ENCODE results near the gene ETV7. TPM values are rescaled to one million over a fixed set of nuclear protein-coding genes. Genes with fewer than 3 reads are reported as not detected.
"Not testable (repeated sequence)": the region's sequence is repeated elsewhere in the genome, so short reads cannot be mapped to it uniquely, and the experiment has no call there.

The ETV7 gene
- total and polyA plus RNA-seq, 5 experiments from 2014 or later: 0.60 to 0.70 TPM; not detected in 3

- Mint-ChIP-seq H3K27me3 (peaks cover 0 to 4% (median 0%) of the 10 kb centered on the region in 5 donors), H3K4me1 (peaks cover 0 to 5% (median 0%) of the 10 kb centered on the region in 4 donors), H3K9me3 (peaks cover 0 to 10% (median 4%) of the 10 kb centered on the region in 9 donors), H3K36me3 (peaks cover 0 to 5% (median 4%) of the 10 kb centered on the region in 3 donors), H3K4me3 (no peak overlapping the region), H3K27ac (no peak overlapping the region)
- DNase-seq (no peak), ATAC-seq (no peak)
- POLR2A ChIA-PET: no interaction called here
Observed at GRCh38 chr6:36413489-36414480, 26.3 kb upstream of the ETV7 start.

- ATAC-seq, H3K36me3 Mint-ChIP-seq, H3K27ac Mint-ChIP-seq, H3K4me3 Mint-ChIP-seq, H3K4me1 Mint-ChIP-seq, H3K9me3 Mint-ChIP-seq, H3K27me3 Mint-ChIP-seq, DNase-seq, POLR2A ChIA-PET: not testable (repeated sequence)
Observed at GRCh38 chr6:36409718-36410117, 22.2 kb upstream of the ETV7 start.

- H3K27ac Mint-ChIP-seq: peak overlapping the region in 1 of 10 donors; percentile 14
- H3K4me1 Mint-ChIP-seq: no peaks in the 10 kb centered on the region
- POLR2A ChIA-PET: no interaction called here
- no peak overlapping the region for H3K4me3 Mint-ChIP-seq
- H3K27me3 Mint-ChIP-seq: peaks cover 3 to 21% (median 14%) of the 10 kb centered on the region in 5 donors
- ATAC-seq (no peak), DNase-seq (no peak)
- H3K36me3 Mint-ChIP-seq: no peaks in the 10 kb centered on the region
- H3K9me3 Mint-ChIP-seq: peaks cover 0 to 1% (median 0%) of the 10 kb centered on the region in 9 donors
Observed at GRCh38 chr6:36404164-36404563, 16.7 kb upstream of the ETV7 start.

GRCh38 chr6:36402481-36402880 lies 15.0 kb upstream of the ETV7 start:
- Mint-ChIP-seq H3K9me3 (peaks cover 0 to 1% (median 0%) of the 10 kb centered on the region in 9 donors), H3K27me3 (peaks cover 3 to 14% (median 13%) of the 10 kb centered on the region in 5 donors), H3K4me3 (no peak overlapping the region), H3K27ac (peak overlapping the region in 1 of 10 donors; percentile 3), H3K4me1 (no peaks in the 10 kb centered on the region), H3K36me3 (no peaks in the 10 kb centered on the region)
- POLR2A ChIA-PET: no interaction called here
- DNase-seq (no peak), ATAC-seq (no peak)

GRCh38 chr6:36399970-36400369 lies 12.5 kb upstream of the ETV7 start:
- POLR2A ChIA-PET: no interaction called here

GRCh38 chr6:36392621-36393020 lies 5.2 kb upstream of the ETV7 start:
- Mint-ChIP-seq H3K9me3 (no peaks in the 10 kb centered on the region), H3K36me3 (no peaks in the 10 kb centered on the region), H3K27ac (no peak overlapping the region), H3K4me1 (peaks cover 3 to 7% (median 6%) of the 10 kb centered on the region in 4 donors), H3K27me3 (peaks cover 3 to 20% (median 18%) of the 10 kb centered on the region in 5 donors), H3K4me3 (no peak overlapping the region)
- POLR2A ChIA-PET: no interaction called here
- DNase-seq (no peak), ATAC-seq (no peak)

More at GRCh38 chr6:36399970-36400369, 12.5 kb upstream of the ETV7 start:
- no peak for ATAC-seq
- peaks cover 0 to 1% (median 0%) of the 10 kb centered on the region in 9 donors for H3K9me3 Mint-ChIP-seq
- no peaks in the 10 kb centered on the region for H3K4me1 Mint-ChIP-seq
- no peak overlapping the region for H3K4me3 Mint-ChIP-seq
- no peak overlapping the region for H3K27ac Mint-ChIP-seq
- DNase-seq: no peak
- H3K27me3 Mint-ChIP-seq: peaks cover 3 to 14% (median 13%) of the 10 kb centered on the region in 5 donors
- no peaks in the 10 kb centered on the region for H3K36me3 Mint-ChIP-seq

GRCh38 chr6:36389353-36389752 lies 1.9 kb upstream of the ETV7 start:
- H3K4me1 Mint-ChIP-seq: peaks cover 12 to 24% (median 21%) of the 10 kb centered on the region in 4 donors
- POLR2A ChIA-PET: no interaction called here

GRCh38 chr6:36386495-36387439 lies 702 bp downstream of the ETV7 start:
- DNase-seq: peak in 6 of 10 donors; percentile 12 to 60 (median 20)
- Mint-ChIP-seq H3K36me3 (no peaks in the 10 kb centered on the region), H3K4me3 (peak overlapping the region; percentile 82 to 100 (median 92)), H3K27me3 (peaks cover 7 to 34% (median 19%) of the 10 kb centered on the region in 5 donors), H3K9me3 (no peaks in the 10 kb centered on the region), H3K27ac (peak overlapping the region; percentile 18 to 88 (median 72)), H3K4me1 (peaks cover 12 to 24% (median 21%) of the 10 kb centered on the region in 4 donors)
- ATAC-seq: peak; percentile 67 to 68
- POLR2A ChIA-PET: no interaction called here

More at GRCh38 chr6:36389353-36389752, 1.9 kb upstream of the ETV7 start:
- H3K4me3 Mint-ChIP-seq: peak overlapping the region in 2 of 10 donors; percentile 7 to 26
- ATAC-seq: no peak
- H3K27ac Mint-ChIP-seq: no peak overlapping the region
- DNase-seq: no peak
- H3K9me3 Mint-ChIP-seq: no peaks in the 10 kb centered on the region
- no peaks in the 10 kb centered on the region for H3K36me3 Mint-ChIP-seq
- peaks cover 7 to 37% (median 19%) of the 10 kb centered on the region in 5 donors for H3K27me3 Mint-ChIP-seq

GRCh38 chr6:36384095-36384494 lies 3.4 kb downstream of the ETV7 start:
- Mint-ChIP-seq H3K9me3 (no peaks in the 10 kb centered on the region), H3K36me3 (no peaks in the 10 kb centered on the region), H3K4me3 (no peak overlapping the region), H3K27ac (no peak overlapping the region), H3K4me1 (peaks cover 12 to 24% (median 21%) of the 10 kb centered on the region in 4 donors), H3K27me3 (peaks cover 6 to 24% (median 7%) of the 10 kb centered on the region in 5 donors)
- DNase-seq: peak in 1 of 10 donors; percentile 10
- no peak for ATAC-seq
- POLR2A ChIA-PET: no interaction called here

- peaks cover 6 to 24% (median 7%) of the 10 kb centered on the region in 5 donors for H3K27me3 Mint-ChIP-seq
- H3K4me3 Mint-ChIP-seq: no peak overlapping the region
- no peak for ATAC-seq
- DNase-seq: no peak
- H3K27ac Mint-ChIP-seq: no peak overlapping the region
- H3K4me1 Mint-ChIP-seq: peaks cover 12 to 24% (median 21%) of the 10 kb centered on the region in 4 donors
- no peaks in the 10 kb centered on the region for H3K36me3 Mint-ChIP-seq
- no peaks in the 10 kb centered on the region for H3K9me3 Mint-ChIP-seq
- POLR2A ChIA-PET: no interaction called here
Observed at GRCh38 chr6:36383606-36384005, 3.9 kb downstream of the ETV7 start.

GRCh38 chr6:36382976-36383375 lies 4.5 kb downstream of the ETV7 start:
- Mint-ChIP-seq H3K4me1 (peaks cover 9 to 18% (median 17%) of the 10 kb centered on the region in 4 donors), H3K27ac (no peak overlapping the region), H3K9me3 (no peaks in the 10 kb centered on the region), H3K36me3 (no peaks in the 10 kb centered on the region), H3K27me3 (peaks cover 0 to 17% (median 6%) of the 10 kb centered on the region in 5 donors), H3K4me3 (no peak overlapping the region)
- ATAC-seq (no peak), DNase-seq (no peak)
- POLR2A ChIA-PET: no interaction called here

Data from naive thymus-derived CD8-positive, alpha-beta T cell (primary cell).